GM23248 (cell line): ENCODE data around the gene SLC22A12.

Experiments
- EZH2 ChIP-seq: fragments of 200-600 bp; sonication (generic); IDR thresholded peaks from 2 replicates; pipeline ENCODE4 v1.6.1; 2018; ENCODE audit warnings: antibody characterized with exemption, mild to moderate bottlenecking; ENCODE audit not compliant: insufficient read depth, poor library complexity, severe bottlenecking
- EZH2phosphoT487 ChIP-seq: fragments of 200-600 bp; sonication (generic); IDR thresholded peaks from 2 replicates; pipeline ENCODE4 v1.6.1; 2018; ENCODE audit warnings: antibody characterized with exemption, moderate library complexity, mild to moderate bottlenecking, low read depth; ENCODE audit not compliant: insufficient read depth

DNA sequence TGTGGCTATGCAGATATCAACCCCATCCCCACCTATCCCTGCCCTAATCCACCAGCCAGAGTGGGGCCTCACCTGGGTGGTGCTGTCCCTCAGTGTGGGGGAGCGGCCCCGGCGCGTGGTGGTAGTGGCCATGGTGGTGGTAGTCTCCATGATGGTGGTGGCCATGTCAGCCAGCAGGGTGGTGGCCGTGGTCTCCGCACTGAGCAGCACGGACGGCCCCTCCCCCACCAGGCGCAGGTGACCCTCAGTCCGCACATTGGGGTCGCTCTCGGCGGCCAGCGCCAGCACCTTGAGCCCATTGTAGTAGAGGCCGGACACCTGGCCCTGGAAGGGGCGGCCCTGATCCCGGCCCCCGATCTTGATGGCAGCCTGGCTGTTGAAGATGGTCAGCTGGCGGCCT, 31.7 kb downstream of the SLC22A12 start:
- TF ChIP-seq EZH2phosphoT487 (no peak), EZH2 (no peak)
